Measurements from ENCODE around the gene CHPF2.

Gene CHPF2, protein sequence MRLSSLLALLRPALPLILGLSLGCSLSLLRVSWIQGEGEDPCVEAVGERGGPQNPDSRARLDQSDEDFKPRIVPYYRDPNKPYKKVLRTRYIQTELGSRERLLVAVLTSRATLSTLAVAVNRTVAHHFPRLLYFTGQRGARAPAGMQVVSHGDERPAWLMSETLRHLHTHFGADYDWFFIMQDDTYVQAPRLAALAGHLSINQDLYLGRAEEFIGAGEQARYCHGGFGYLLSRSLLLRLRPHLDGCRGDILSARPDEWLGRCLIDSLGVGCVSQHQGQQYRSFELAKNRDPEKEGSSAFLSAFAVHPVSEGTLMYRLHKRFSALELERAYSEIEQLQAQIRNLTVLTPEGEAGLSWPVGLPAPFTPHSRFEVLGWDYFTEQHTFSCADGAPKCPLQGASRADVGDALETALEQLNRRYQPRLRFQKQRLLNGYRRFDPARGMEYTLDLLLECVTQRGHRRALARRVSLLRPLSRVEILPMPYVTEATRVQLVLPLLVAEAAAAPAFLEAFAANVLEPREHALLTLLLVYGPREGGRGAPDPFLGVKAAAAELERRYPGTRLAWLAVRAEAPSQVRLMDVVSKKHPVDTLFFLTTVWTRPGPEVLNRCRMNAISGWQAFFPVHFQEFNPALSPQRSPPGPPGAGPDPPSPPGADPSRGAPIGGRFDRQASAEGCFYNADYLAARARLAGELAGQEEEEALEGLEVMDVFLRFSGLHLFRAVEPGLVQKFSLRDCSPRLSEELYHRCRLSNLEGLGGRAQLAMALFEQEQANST

DNA sequence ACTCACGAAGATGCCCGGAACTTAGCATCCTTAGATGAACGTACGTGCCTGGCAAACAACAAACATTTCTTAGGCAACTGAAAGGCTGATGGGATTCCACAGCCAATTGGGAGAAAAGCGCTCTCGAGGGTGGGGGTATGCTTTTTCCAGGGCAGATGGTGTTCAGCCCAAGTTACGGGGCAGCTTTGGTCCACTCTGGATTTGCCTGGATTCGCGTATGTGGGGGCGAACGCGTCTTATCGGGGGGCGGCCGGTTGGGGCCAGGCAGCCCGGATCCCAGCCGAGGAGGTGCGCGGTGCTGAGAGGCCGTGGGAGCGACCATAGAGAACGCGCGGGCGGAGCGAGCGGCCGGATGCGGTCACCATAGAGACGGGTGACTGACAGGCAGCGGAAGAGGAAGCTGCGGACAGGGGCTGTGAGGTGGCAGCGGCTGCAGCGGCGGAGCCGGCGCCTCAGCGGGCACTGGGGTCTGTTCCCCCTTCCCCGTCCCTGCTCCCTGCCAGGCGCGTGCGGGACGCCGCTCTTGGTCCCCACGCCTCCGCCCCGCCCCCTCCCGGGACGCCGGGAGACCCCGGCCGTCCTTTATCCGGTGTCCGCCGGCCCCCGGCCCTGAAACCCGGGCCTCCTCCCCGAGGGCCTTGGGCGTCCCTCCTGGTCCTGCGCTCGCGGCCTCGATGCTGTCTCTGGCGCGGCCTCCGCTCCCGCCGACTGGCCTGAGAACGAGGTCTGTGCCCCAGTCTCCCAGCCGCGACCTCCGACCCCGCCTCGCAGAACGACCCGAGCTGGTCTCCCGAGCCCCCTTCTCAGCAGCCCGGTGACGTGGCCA lies at the start of gene CHPF2:
Gene CHPF2 (plus strand): TSS at position 393 of the 826 bp plus-strand sequence. CDS start 1,529 bp downstream, outside the sequence.
- in situ Hi-C loops (cut with MboI; ENCODE audit: low sequenced_read_pairs) = no loop called here

DNA sequence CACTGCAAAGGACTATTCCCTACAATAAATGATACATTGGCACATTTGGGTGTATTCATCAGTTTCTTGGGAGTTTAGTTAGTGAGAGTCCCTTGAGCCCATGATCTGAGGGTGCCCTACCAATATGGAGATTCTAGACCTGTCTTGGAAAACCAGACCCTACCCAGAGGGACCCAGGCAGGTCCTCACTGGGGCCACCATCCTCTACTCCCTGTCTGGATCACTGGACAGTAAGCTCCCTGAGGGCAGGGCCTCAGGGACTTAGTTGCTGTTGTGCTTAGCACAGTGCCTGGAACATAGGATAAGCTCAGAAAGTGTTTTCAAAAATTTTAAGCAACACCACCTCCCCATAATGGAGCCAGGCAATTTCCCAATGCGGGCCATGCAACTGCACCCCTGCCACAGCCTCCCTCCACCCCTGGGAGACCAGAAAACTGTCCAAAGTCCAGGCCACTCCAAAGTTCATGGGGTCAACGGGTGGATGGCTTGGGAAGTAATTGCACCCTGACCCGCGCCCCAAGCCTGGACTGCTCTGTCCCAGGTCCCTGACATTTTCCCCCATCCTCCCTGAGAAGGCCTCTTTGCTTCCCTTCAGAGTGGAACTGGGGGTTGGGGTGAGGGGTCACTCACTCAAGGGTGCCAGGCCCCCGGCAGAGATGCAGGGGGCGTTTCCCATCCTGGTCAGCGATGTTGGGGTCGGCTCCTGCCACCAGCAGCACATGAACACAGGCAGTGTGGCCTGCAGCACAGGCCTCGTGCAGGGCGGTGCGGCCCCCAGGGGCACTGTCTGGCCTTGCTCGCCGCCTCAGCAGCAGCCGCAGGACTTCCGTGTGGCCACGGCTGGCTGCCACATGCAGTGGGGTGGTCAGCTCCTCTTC lies 46.3 kb upstream of the CHPF2 start:
- in situ Hi-C loops (cut with MboI; ENCODE audit: low sequenced_read_pairs) = no loop called here

DNA sequence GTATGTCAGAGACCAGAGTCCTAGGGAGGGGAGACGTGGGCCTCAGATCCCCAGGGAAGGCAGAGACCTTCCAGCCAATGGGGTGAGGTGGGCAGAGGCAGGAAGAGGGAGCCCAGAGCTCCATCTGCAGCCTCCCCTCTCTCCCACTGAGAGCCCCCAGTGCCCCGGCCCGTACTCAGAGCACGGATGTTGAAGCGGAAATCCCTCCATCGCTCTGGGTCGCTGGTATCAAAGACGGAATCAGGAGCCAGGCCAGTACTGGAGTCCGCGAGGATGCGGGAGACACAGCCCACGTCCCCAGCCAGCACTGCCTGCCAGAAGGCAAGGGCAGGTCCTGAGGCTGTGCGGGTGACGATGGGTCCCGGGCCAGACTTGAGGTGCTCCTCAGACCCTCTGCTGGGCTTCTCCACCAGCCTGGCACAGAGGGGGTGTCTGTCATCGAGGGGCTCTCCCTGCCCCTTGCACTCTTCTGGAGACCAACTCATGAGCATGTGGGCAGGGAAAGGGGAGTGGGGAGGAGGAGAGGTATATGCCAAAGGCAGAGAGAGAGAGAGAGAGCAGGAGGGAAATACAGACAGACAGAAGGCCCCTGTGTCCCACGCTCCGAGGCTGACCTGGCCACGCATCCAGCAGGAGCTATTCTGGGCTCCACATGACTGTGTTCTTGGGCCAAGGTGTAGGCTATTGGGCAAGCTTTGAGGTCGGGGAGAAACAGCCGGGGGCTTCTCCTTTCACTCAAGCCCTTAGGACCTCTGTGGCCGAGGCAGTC lies 45.5 kb upstream of the CHPF2 start, which contains the start of gene ASB10:
Gene ASB10 (minus strand): TSS at position 611 of the 769 bp plus-strand sequence. CDS start 120 bp downstream, at position 491.
- in situ Hi-C loops (cut with MboI; ENCODE audit: low sequenced_read_pairs) = no loop called here

DNA sequence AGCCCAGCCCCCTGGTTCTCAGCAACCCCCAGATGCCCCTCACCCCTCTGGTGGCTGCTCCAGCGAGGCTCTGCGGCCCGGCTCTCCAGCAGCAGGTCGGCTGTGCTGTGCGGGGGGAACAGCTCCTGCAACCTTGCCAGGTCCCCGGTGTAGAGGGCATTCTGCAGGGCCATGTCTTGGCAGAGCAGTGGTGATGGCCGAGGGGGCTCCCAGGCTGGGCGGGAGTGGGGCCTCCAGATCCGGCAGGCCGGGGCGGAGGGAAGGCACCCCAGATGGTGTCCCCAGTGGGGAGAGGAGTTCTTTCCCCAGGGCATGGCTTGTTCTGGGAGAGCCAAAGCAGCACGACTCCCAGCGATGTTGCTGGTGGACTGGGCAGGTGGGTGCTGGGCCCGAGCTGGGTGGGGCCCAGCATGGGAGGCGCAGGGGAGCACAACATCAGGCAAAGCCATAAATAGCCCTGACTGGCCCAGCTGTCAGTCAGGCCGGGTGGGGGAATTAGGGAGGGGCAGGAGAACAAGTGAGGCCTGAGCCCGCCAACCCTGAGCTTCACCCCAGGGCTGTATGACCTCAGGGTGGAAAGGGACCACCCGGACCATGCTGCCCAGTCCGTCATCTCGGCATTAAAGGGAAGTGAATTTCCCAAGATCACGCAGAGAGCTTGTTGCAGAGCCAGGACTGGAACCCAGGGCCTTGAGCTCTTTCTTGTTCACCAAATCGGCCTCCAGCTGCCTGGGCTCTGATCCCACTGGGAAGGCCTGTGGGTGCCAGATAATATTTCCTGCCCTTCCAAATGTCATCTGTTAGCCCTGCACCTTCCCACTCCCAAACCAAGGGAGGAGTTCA lies 44.7 kb upstream of the CHPF2 start:
- in situ Hi-C loops (cut with MboI; ENCODE audit: low sequenced_read_pairs) = no loop called here

- in situ Hi-C loops (cut with MboI; ENCODE audit: low sequenced_read_pairs) = no loop called here
Observed at GRCh38 chr7:151188252-151188542, 44.1 kb upstream of the CHPF2 start.

GRCh38 chr7:151189038-151189437 lies 43.2 kb upstream of the CHPF2 start:
- in situ Hi-C loops (cut with MboI; ENCODE audit: low sequenced_read_pairs) = no loop called here

DNA sequence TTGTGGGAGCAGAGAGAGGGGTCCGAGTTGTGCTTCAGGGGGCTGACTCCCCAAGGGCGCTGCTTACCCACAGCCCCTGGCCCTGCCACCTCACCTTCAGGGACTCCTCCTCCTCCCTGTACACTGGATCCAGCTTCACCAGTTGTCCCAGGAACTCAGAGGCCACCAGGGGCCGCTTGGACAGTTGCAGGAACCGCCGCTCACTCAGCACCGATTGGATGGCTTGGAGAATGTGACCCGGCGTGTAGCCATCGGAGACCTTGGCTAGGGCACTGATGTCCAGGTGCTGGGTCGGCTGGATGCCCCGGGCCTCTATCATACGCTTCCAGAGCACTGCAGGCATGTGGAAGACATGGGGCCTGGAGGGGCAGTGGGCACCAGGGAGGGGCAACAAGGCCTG lies 40.7 kb upstream of the CHPF2 start:
- in situ Hi-C loops (cut with MboI; ENCODE audit: low sequenced_read_pairs) = no loop called here

GRCh38 chr7:151192002-151192539 lies 40.2 kb upstream of the CHPF2 start:
- in situ Hi-C loops (cut with MboI; ENCODE audit: low sequenced_read_pairs) = no loop called here

GRCh38 chr7:151193203-151193978 lies 38.9 kb upstream of the CHPF2 start:
- in situ Hi-C loops (cut with MboI; ENCODE audit: low sequenced_read_pairs) = no loop called here

DNA sequence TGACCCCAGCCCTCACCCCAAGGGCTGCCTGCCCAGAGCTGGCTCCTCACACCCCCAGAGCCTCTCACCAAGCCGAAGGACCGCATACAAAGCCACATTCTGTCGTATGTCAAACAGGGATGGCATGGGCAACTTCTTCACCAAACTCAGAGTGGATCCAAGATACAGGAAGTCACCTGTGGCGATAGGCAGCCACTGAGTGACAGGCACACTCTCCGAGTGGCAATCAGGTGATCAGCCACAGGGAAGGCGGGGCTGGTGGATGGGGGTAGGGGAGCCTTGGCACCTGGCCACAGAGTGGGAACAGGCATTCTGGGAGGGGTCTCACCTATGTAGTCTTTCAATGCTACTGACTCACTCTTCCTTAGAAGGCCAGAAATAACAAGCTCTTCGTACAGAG lies 38.1 kb upstream of the CHPF2 start:
- in situ Hi-C loops (cut with MboI; ENCODE audit: low sequenced_read_pairs) = no loop called here

GRCh38 chr7:151195616-151196450 lies 36.5 kb upstream of the CHPF2 start:
- in situ Hi-C loops (cut with MboI; ENCODE audit: low sequenced_read_pairs) = no loop called here

- in situ Hi-C loops (cut with MboI; ENCODE audit: low sequenced_read_pairs) = no loop called here
Observed at GRCh38 chr7:151197932-151198331, 34.4 kb upstream of the CHPF2 start.

- in situ Hi-C loops (cut with MboI; ENCODE audit: low sequenced_read_pairs) = no loop called here
Observed at GRCh38 chr7:151198945-151199848, 33.1 kb upstream of the CHPF2 start.

- in situ Hi-C loops (cut with MboI; ENCODE audit: low sequenced_read_pairs) = no loop called here
Observed at GRCh38 chr7:151201344-151201743, 30.9 kb upstream of the CHPF2 start.

DNA sequence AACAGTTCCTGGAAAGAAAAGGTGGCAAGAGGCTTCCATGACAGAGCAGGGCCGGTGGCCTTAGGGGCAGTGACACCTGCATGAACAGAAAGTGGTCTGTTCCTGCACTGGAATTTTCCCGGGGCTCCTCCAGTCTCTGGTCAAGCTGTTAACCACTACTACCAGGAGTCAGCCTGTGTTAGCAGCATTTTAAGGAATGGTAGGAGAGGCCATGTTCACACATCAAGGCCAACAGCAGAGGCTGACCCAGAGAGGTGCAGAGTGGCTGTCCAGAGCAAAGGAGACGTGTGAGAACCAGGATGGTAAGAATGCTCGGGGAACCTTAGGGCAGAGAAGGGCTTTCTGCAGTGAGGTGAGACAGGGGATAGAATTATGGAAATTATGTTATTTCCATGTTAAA lies 30.5 kb upstream of the CHPF2 start:
- in situ Hi-C loops (cut with MboI; ENCODE audit: low sequenced_read_pairs) = no loop called here

- in situ Hi-C loops (cut with MboI; ENCODE audit: low sequenced_read_pairs) = no loop called here
Observed at GRCh38 chr7:151202836-151203235, 29.4 kb upstream of the CHPF2 start.
